GM12872 (cell line): ENCODE results near the gene CLEC2D.

ENCODE experiments used
- CTCF ChIP-seq: IDR thresholded peaks from 3 replicates; pipeline ENCODE4 v1.5.1; 2011; ENCODE audit warnings: low read depth, mild to moderate bottlenecking, low read length, moderate library complexity; ENCODE audit not compliant: insufficient read depth

Gene CLEC2D

GRCh38 chr12:9669534-9669933 is at the start of gene CLEC2D:
TSS of gene CLEC2D (plus strand) at chr12:9669713. CDS start at chr12:9669735, 22 bp downstream.
- TF ChIP-seq CTCF: no peak

GRCh38 chr12:9625019-9625418 is 44.5 kb upstream of the CLEC2D start:
- TF ChIP-seq CTCF: no peak

GRCh38 chr12:9626291-9626690 is 43.2 kb upstream of the CLEC2D start:
- no peak for TF ChIP-seq CTCF

GRCh38 chr12:9626821-9627220 is 42.7 kb upstream of the CLEC2D start:
- TF ChIP-seq CTCF: no peak

- TF ChIP-seq CTCF: no peak
Measured at GRCh38 chr12:9632766-9633165, 36.7 kb upstream of the CLEC2D start.

GRCh38 chr12:9634177-9634803 is 35.2 kb upstream of the CLEC2D start:
- peak; percentile 69 for TF ChIP-seq CTCF

- TF ChIP-seq CTCF: no peak
Measured at GRCh38 chr12:9634969-9635754, 34.4 kb upstream of the CLEC2D start.
